ENCODE measurements around the gene USP1. TPM values are rescaled to one million over a fixed set of nuclear protein-coding genes. Genes with fewer than 3 reads are reported as not detected.

Gene USP1
- total RNA-seq, 1 donor from 2014 or later: 14.1 TPM

DNA sequence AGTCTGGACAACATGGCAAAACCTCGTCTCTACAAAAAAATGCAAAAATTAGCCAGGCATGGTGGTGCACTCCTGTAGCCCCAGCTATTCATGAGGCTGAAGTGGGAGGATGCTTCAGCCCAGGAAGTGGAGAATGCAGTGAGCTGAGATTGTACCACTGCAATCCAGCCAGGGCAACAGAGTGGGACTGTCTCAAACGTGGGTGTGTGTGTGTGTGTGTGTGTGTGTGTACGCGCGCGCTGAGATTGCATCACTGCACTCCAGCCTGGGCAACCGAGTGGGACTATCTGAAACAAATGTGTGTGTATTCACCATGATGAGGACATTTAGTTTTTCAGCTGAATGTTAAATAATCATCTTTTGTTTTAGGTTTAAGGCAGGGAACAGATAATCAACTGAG is 21.1 kb downstream of the USP1 start:
- ATAC-seq (no peak), DNase-seq (ENCODE audit: missing footprints) (no peak)
- intact Hi-C loops (cut with DNase I): no loop called here

DNA sequence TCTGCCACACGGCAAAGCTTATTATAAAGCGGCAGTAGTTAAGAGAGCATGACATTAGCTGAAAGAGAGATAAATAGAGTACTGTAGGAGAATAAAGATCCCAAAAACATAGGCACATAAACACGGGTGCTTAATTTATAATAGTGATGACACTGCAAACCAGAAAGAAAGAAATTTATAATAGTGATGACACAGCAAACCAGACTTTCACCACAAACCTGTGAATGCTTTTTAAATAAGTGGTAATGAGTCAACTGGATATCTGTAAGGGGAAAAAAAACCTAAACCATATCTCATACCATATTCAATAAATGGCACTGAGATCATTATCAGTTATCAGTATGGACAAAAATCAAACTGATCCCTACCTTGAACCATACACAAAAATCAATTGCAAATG is 25.5 kb downstream of the USP1 start:
- DNase-seq (ENCODE audit: missing footprints) (no peak), ATAC-seq (no peak)
- intact Hi-C loops (cut with DNase I): no loop called here

DNA sequence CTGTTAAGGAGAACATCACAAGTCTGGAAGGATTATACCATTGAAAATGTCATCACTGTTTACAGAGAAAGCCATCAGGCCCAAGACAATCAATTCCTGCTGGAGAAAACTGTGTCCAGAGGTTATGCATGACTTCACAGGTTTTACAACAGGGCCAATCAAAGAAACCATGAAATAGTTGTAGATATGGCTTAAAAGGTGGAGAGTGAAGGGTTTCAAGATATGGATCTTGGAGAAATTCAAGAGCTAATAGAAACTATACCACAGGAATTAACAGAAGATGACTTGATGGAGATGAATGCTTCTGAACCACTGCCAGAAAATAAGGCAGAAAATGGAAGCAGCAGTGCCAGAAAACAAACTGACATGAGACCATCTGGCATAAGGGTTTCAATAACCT is 30.2 kb downstream of the USP1 start:
- intact Hi-C loops (cut with DNase I): no loop called here
- no peak for ATAC-seq
- no peak for DNase-seq (ENCODE audit: missing footprints)

DNA sequence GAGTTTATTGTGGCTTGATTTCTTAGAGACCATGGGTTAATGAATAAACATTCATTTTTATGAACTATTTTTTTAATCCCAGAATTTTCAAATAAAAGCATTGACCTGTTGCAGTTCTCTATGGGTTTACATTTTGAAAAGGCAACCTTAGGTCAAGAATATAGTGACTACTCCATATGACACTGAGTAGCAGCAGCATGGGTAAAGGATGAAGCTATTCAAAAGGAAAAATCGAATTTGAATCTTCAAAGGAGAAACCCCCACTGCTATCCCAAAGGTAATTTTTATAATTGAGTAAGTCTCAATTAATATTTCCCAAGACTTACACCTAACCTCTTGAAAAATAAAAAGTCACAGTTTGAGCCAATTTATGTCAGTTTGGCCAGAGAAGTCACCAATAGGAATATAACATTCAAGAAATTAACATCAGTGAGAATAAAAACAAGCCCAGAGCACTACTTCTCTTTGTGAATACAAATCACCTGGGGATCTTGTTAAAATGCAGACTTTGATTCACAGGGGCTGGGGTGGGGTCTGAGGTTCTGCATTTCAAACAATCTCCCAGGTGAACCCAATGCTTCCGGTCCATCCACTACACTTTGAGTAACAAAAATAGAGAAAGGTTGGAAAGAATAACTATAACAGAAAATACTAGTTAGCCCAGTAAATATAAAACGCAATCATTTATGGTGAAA is 39.8 kb downstream of the USP1 start:
- no peak for ATAC-seq
- DNase-seq (ENCODE audit: missing footprints): no peak
- intact Hi-C loops (cut with DNase I): no loop called here

DNA sequence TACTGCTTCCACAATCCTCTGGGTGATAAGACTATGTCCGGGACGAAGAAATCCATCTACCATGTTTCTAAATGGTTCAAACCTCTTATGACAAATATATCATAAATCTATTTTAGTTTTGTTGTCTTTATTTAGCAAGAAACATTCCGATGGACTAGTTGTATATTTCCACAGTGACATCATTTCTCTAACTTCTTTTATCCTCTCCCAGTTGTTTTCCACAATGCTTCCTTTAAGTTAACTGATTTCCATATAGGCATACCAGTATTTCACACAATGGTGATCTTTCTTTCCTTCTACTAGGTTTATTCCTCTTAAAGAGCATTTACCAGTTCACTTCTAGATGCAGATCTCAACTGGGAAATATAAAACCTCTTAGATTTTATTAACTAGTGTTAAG is 44.8 kb downstream of the USP1 start:
- no peak for DNase-seq (ENCODE audit: missing footprints)
- intact Hi-C loops (cut with DNase I): no loop called here
- no peak for ATAC-seq

DNA sequence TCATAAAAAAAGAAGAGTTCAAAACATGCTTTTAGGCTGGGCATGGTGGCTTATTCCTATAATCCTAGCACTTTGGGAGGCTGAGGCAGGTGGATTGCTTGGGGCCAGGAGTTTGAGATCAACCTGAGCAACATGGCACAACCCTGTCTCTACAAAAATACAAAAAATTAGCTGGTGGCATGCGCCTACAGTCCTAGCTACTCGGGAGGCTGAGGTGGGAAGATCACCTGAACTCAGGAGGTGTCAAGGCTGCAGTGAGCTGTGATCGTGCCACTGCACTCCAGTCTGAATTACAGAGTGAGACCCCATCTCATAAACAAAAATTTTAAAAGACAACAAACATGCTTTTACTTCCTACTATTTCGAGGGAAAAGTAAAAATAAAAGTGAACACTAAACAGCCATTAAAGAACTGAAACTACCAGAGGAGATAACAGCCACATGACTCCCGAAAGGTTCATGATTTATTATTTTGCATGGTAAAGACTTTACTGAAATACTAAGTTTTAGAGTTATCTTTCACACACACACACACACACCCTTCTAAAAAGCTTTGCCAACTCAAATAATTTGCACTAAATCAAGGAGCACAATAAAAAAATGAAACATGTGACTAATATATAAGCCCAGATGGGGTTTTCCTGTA is 48.1 kb downstream of the USP1 start:
- ATAC-seq (no peak), DNase-seq (ENCODE audit: missing footprints) (no peak)
- intact Hi-C loops (cut with DNase I): no loop called here

DNA sequence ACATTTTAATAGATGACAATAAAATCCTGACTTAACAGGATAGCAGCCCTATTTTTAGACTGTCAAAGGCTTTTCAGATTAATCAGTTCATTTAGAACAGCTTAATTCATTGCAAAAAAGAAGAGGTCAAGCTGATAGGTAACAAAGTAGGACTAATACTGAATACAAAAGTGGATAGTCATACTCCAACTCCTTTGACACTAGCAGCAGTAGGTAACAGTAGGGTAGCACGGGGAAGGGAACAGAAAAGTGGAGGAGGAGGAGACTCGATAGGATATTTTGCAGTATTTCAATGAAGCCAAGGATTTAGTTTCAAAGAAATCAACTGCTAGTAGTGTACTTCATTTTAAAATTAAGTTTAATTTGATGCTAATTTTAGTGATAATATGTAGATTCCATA is 51.1 kb downstream of the USP1 start:
- DNase-seq (ENCODE audit: missing footprints) (no peak), ATAC-seq (no peak)
- intact Hi-C loops (cut with DNase I): no loop called here

DNA sequence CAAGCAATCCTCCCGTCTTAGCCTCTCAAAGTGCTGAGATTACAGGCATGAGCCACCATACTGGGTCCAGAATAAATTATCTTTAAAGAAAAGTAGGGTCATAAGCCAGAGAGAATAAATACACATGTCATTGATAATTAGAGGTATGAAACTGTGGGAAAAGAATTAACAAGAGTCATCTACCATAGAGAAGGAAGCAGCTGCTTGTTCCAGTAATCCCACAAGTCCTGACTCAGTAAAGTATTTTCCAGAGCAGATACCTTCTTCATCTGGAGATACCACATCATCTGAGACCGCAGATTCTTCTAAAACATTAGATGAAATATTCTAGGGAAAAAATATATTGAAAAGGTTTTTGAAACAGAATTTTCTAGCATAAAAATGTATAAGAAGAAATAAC is 55.7 kb downstream of the USP1 start:
- DNase-seq (ENCODE audit: missing footprints) (no peak), ATAC-seq (no peak)
- intact Hi-C loops (cut with DNase I): no loop called here

DNA sequence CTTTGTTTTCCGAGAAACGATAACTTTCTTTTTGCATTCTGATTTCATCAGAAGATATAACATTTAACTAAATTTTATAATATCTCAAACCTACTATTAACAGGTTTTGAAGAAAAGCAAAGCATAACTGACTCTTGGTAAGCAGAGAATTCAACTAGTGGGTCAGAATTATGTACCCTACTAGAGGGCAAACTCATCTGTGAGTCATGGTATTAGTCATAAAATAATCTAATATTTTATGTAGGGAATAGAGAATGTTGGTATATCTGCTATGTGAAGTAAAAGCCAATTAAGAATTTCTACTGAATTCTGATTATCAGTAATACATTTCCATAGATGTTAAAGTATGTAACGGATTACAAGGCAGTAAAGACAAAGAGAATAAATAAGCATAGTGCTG is 56.8 kb downstream of the USP1 start:
- ATAC-seq (no peak), DNase-seq (ENCODE audit: missing footprints) (no peak)
- intact Hi-C loops (cut with DNase I): no loop called here

DNA sequence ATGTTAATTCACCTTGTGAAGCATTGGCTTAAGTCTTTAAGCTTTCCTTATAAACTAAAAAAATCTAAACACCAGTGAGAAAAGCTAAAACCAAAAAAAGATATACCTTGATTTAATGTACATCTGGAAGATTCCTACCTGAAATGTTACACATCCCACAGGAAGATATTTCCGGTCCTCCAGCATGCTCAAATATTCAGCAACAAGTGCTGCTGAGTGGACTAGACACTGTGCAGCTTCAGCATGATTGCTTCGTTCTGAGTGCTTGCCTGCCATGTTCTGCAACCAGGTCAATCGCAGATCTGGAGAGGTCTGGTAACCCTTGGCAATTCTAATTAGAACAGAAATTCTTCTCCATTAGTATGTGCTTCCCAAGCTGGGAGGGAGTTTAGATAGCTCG is 57.3 kb downstream of the USP1 start:
- no peak for DNase-seq (ENCODE audit: missing footprints)
- intact Hi-C loops (cut with DNase I): no loop called here
- ATAC-seq: no peak

DNA sequence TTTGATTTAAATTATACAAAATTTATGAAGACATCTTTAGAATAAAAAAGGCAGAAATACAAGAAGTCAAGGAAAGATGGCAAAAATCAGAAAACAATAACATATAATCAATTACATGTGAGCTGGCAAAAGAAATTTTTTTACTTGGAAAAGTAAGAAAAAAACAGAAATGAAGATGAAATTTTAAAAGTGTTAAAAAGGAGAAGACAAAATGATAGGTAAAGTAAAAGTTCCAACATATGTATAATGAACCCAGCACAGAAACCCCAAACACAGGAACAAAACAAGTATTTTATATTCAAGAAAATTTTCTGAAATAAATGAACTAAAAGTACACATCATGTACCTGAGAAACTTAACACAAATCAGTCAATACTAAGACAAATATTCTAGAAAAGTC is 63.4 kb downstream of the USP1 start:
- intact Hi-C loops (cut with DNase I): no loop called here
- no peak for DNase-seq (ENCODE audit: missing footprints)
- ATAC-seq: no peak

Other genes with a start within 250 kb of the USP1 start
- not detected for gene L1TD1, start 242.2 kb upstream of the USP1 start, total RNA-seq
- gene KANK4, start 117.6 kb upstream of the USP1 start, total RNA-seq: 0.95 TPM
- gene ANGPTL3, start 160.5 kb downstream of the USP1 start, total RNA-seq: not detected